Measurements from ENCODE around the gene ZNF366.

DNA sequence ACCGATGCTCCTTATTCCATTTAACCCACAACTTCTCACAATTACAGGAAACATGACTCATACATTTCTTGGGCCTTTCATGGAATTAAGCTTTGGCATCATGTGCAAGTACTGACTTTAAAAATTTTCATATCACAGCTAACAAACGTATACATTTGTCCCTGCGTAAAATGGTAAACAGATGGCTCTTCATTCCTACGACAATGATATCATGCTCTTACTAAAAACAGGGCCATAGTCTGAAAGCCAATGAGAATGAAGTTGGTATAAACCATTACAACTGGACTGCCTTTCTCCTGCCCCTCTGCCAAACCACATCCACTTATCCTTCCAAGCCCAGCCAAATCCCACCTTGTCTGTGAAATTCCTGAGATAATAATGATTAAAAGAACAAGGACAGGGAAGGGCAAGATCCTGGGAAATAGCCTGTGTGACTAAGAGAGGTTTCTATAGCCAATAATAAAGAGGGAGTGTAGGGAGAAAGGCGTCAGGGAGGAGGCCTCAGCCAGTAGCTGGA lies 44.9 kb upstream of the ZNF366 start:
- TF ChIP-seq ZNF521 (tag by site-specific recombination; IDR thresholded peaks at IDR 0.05) = no peak
- TF ChIP-seq ZSCAN30 (tag by site-specific recombination; IDR thresholded peaks at IDR 0.05) = no peak
- TF ChIP-seq, protein P1, sequence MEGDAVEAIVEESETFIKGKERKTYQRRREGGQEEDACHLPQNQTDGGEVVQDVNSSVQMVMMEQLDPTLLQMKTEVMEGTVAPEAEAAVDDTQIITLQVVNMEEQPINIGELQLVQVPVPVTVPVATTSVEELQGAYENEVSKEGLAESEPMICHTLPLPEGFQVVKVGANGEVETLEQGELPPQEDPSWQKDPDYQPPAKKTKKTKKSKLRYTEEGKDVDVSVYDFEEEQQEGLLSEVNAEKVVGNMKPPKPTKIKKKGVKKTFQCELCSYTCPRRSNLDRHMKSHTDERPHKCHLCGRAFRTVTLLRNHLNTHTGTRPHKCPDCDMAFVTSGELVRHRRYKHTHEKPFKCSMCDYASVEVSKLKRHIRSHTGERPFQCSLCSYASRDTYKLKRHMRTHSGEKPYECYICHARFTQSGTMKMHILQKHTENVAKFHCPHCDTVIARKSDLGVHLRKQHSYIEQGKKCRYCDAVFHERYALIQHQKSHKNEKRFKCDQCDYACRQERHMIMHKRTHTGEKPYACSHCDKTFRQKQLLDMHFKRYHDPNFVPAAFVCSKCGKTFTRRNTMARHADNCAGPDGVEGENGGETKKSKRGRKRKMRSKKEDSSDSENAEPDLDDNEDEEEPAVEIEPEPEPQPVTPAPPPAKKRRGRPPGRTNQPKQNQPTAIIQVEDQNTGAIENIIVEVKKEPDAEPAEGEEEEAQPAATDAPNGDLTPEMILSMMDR (tag by site-specific recombination; IDR thresholded peaks at IDR 0.05) = no peak
- TF ChIP-seq YY1 (tag by site-specific recombination; IDR thresholded peaks at IDR 0.05) = no peak
- TF ChIP-seq, protein P2, sequence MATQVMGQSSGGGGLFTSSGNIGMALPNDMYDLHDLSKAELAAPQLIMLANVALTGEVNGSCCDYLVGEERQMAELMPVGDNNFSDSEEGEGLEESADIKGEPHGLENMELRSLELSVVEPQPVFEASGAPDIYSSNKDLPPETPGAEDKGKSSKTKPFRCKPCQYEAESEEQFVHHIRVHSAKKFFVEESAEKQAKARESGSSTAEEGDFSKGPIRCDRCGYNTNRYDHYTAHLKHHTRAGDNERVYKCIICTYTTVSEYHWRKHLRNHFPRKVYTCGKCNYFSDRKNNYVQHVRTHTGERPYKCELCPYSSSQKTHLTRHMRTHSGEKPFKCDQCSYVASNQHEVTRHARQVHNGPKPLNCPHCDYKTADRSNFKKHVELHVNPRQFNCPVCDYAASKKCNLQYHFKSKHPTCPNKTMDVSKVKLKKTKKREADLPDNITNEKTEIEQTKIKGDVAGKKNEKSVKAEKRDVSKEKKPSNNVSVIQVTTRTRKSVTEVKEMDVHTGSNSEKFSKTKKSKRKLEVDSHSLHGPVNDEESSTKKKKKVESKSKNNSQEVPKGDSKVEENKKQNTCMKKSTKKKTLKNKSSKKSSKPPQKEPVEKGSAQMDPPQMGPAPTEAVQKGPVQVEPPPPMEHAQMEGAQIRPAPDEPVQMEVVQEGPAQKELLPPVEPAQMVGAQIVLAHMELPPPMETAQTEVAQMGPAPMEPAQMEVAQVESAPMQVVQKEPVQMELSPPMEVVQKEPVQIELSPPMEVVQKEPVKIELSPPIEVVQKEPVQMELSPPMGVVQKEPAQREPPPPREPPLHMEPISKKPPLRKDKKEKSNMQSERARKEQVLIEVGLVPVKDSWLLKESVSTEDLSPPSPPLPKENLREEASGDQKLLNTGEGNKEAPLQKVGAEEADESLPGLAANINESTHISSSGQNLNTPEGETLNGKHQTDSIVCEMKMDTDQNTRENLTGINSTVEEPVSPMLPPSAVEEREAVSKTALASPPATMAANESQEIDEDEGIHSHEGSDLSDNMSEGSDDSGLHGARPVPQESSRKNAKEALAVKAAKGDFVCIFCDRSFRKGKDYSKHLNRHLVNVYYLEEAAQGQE (tag by site-specific recombination; IDR thresholded peaks at IDR 0.05) = no peak
- TF ChIP-seq ZNF280D (tag by site-specific recombination; IDR thresholded peaks at IDR 0.05) = no peak
- TF ChIP-seq ZNF560 (tag by site-specific recombination; IDR thresholded peaks at IDR 0.05; ENCODE audit: borderline replicate concordance) = no peak
- TF ChIP-seq, protein P3, sequence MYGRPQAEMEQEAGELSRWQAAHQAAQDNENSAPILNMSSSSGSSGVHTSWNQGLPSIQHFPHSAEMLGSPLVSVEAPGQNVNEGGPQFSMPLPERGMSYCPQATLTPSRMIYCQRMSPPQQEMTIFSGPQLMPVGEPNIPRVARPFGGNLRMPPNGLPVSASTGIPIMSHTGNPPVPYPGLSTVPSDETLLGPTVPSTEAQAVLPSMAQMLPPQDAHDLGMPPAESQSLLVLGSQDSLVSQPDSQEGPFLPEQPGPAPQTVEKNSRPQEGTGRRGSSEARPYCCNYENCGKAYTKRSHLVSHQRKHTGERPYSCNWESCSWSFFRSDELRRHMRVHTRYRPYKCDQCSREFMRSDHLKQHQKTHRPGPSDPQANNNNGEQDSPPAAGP (tag by site-specific recombination; IDR thresholded peaks at IDR 0.05) = no peak
